ENCODE data around the gene ADGRB2.
"Not testable (repeated sequence)": the region's sequence is repeated elsewhere in the genome, so short reads cannot be mapped to it uniquely, and the experiment has no call there.

ADGRB2 gene

GRCh38 chr1:31707711-31708110, 56.4 kb downstream of the ADGRB2 start:
- no peak for DNase-seq
- Histone ChIP-seq H3K4me3 (ENCODE audit: low read depth, low read length) (no peak overlapping the region), H3K27me3 (ENCODE audit: insufficient read depth, low read depth, severe bottlenecking) (no peaks in the 10 kb centered on the region), H3K27ac (no peak overlapping the region), H3K36me3 (no peaks in the 10 kb centered on the region), H3K9me3 (ENCODE audit: severe bottlenecking) (no peaks in the 10 kb centered on the region)
- TF ChIP-seq, protein P1, sequence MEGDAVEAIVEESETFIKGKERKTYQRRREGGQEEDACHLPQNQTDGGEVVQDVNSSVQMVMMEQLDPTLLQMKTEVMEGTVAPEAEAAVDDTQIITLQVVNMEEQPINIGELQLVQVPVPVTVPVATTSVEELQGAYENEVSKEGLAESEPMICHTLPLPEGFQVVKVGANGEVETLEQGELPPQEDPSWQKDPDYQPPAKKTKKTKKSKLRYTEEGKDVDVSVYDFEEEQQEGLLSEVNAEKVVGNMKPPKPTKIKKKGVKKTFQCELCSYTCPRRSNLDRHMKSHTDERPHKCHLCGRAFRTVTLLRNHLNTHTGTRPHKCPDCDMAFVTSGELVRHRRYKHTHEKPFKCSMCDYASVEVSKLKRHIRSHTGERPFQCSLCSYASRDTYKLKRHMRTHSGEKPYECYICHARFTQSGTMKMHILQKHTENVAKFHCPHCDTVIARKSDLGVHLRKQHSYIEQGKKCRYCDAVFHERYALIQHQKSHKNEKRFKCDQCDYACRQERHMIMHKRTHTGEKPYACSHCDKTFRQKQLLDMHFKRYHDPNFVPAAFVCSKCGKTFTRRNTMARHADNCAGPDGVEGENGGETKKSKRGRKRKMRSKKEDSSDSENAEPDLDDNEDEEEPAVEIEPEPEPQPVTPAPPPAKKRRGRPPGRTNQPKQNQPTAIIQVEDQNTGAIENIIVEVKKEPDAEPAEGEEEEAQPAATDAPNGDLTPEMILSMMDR (IDR thresholded peaks at IDR 0.05; ENCODE audit: low read depth, low read length), result 0 out of 2 replicates have a peak, but pooled peaks have one; percentile 5

- not testable (repeated sequence) for H3K27me3 ChIP-seq (ENCODE audit: insufficient read depth, low read depth, severe bottlenecking); H3K9me3 ChIP-seq (ENCODE audit: severe bottlenecking); H3K4me3 ChIP-seq (ENCODE audit: low read depth, low read length); H3K27ac ChIP-seq; H3K36me3 ChIP-seq; DNase-seq
Measured at GRCh38 chr1:31707059-31707600, 57.0 kb downstream of the ADGRB2 start.

DNA sequence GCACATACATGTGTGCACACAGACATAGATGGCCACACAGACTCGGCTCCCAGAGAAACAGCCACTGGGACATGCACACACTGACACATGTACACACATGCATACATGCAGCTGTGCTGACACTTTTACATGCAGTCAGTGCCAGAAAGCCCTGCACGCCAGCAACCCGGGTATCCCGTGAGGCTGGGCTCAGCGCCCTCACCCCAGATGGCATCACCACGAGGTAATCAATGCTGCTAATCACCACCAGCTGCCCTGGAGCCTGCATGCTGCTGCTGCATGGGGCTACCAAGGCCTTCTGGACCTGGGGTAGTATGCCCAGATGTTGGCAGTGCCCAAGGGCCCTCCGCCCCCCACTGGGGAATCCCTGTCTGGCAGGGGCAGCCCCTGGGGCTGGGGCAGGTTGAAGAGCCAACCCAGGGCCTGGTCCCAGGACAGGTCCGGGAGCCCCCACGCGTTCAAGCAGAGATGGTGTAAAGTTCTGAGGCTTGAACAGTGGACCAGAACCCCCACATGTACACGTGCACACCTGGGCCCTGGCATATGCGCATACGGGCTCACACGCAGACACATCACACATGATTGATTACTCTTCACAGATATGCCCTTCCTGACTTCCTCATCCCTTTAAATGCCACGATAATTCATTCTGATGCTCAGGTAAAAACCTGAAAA, 57.6 kb downstream of the ADGRB2 start:
- H3K27ac ChIP-seq, result no peak overlapping the region
- H3K27me3 ChIP-seq (ENCODE audit: insufficient read depth, low read depth, severe bottlenecking), result no peaks in the 10 kb centered on the region
- no peaks in the 10 kb centered on the region for H3K36me3 ChIP-seq
- TF ChIP-seq, protein P1 (IDR thresholded peaks at IDR 0.05; ENCODE audit: low read depth, low read length), result no peak
- H3K9me3 ChIP-seq (ENCODE audit: severe bottlenecking), result no peaks in the 10 kb centered on the region
- no peak overlapping the region for H3K4me3 ChIP-seq (ENCODE audit: low read depth, low read length)
- no peak for DNase-seq

DNA sequence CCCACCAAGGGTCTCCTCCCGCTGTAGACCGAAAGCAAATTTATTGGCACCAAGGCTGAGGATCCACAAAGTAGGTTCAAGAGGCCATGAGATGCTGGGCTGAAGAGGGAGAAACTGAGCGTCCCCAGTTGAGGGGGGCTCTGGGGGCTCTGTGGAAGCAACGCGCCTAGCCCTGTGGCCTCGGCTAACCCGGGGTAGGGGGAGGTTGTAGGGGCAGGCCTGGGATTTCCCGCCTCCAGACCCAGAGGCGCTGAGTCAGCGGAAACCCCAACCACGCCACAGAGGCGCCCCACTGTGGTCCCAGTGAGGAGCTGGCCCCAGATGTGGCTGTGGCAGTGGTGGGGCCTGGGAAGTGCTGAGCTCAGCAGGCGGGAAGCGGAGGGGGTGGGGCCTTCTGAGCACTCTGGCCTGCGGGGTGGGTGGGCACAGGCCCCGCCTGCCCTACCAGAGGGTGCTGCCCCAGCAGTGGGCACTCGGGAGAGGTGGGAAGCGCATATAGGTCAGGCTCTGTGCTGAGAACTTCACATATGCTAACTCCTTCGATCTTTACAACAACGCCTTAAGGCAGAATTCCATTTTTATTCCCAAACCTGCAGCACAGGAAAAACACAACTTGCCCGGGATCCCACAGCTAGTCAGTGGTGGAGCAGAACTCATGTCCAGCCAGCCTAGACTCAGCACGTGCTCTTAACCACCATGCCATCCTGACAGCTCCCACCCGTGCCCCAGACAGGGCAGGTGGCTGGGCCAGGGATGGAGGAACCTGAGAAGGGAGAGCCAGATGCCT, 58.9 kb downstream of the ADGRB2 start:
- TF ChIP-seq, protein P1 (IDR thresholded peaks at IDR 0.05; ENCODE audit: low read depth, low read length), result no peak
- Histone ChIP-seq H3K4me3 (ENCODE audit: low read depth, low read length) (no peak overlapping the region), H3K27ac (no peak overlapping the region), H3K9me3 (ENCODE audit: severe bottlenecking) (no peaks in the 10 kb centered on the region), H3K36me3 (no peaks in the 10 kb centered on the region), H3K27me3 (ENCODE audit: insufficient read depth, low read depth, severe bottlenecking) (no peaks in the 10 kb centered on the region)
- DNase-seq, result no peak

GRCh38 chr1:31704271-31705079, 59.7 kb downstream of the ADGRB2 start:
- no peaks in the 10 kb centered on the region for H3K36me3 ChIP-seq
- DNase-seq, result no peak
- no peak overlapping the region for H3K27ac ChIP-seq

More at GRCh38 chr1:31704271-31705079, 59.7 kb downstream of the ADGRB2 start:
- no peak overlapping the region for H3K4me3 ChIP-seq (ENCODE audit: low read depth, low read length)
- no peaks in the 10 kb centered on the region for H3K27me3 ChIP-seq (ENCODE audit: insufficient read depth, low read depth, severe bottlenecking)
- no peaks in the 10 kb centered on the region for H3K9me3 ChIP-seq (ENCODE audit: severe bottlenecking)
- TF ChIP-seq, protein P1 (IDR thresholded peaks at IDR 0.05; ENCODE audit: low read depth, low read length), result no peak
